OCI-LY1 (cell line): Measurements from ENCODE around the gene CREG2.

Experiments used
- CTCF ChIP-seq: fragments of 200-600 bp; sonication (generic), shearing (Covaris generic); IDR thresholded peaks from 2 replicates; pipeline ENCODE4 v1.5.1; 2017; ENCODE audit warnings: mild to moderate bottlenecking, antibody characterized with exemption, low read length, moderate library complexity, mixed read lengths
- EZH2 ChIP-seq: fragments of 200-600 bp; sonication (generic), shearing (Covaris generic); IDR thresholded peaks from 2 replicates; pipeline ENCODE4 v1.8.0; 2017; ENCODE audit warnings: borderline replicate concordance, mixed run types, mild to moderate bottlenecking, antibody characterized with exemption, low read length, moderate library complexity, mixed read lengths

GRCh38 chr2:101344137-101344536, 43.2 kb downstream of the CREG2 start:
- TF ChIP-seq EZH2 (no peak), CTCF (no peak)
